Loucy (cell line): Measurements from ENCODE around the gene RCN2.

Source experiments
- H2AFZ ChIP-seq: fragments of 200-600 bp; sonication (generic); 2 replicates; pipeline ENCODE4 v1.6.0; 2016; ENCODE audit warnings: antibody characterized with exemption, mild to moderate bottlenecking, low read length, moderate library complexity
- H3F3A ChIP-seq: fragments of 200-600 bp; 2 replicates; pipeline ENCODE4 v1.6.0; 2016; ENCODE audit warnings: antibody characterized with exemption, low read depth, mild to moderate bottlenecking
- H3K27me3 ChIP-seq: fragments of 200-600 bp; sonication (generic); 2 replicates; pipeline ENCODE4 v1.6.1; 2014; ENCODE audit warnings: low read length, mild to moderate bottlenecking; ENCODE audit not compliant: insufficient read depth, poor library complexity, severe bottlenecking
- H3K36me3 ChIP-seq: fragments of 200-600 bp; sonication (generic); 2 replicates; pipeline ENCODE4 v1.6.1; 2016; ENCODE audit warnings: low read length; ENCODE audit not compliant: insufficient read depth
- H3K4me1 ChIP-seq: fragments of 200-600 bp; sonication (generic); 2 replicates; pipeline ENCODE4 v1.5.1; 2014; ENCODE audit warnings: low read length, mild to moderate bottlenecking; ENCODE audit not compliant: insufficient read depth, poor library complexity, severe bottlenecking
- H3K4me2 ChIP-seq: fragments of 200-600 bp; sonication (generic); 2 replicates; pipeline ENCODE4 v1.6.0; 2014; ENCODE audit warnings: antibody characterized with exemption, low read length, low read depth, mild to moderate bottlenecking; ENCODE audit not compliant: poor library complexity, severe bottlenecking
- H3K4me3 ChIP-seq: fragments of 200-600 bp; sonication (generic); 2 replicates; pipeline ENCODE4 v1.5.1; 2014; ENCODE audit warnings: low read length, mild to moderate bottlenecking, mixed read lengths; ENCODE audit not compliant: poor library complexity, severe bottlenecking
- H3K79me2 ChIP-seq: fragments of 200-600 bp; sonication (generic); 2 replicates; pipeline ENCODE4 v1.6.1; 2014; ENCODE audit warnings: low read length; ENCODE audit not compliant: insufficient read depth
- H3K9ac ChIP-seq: fragments of 200-600 bp; sonication (generic); 2 replicates; pipeline ENCODE4 v1.6.0; 2014; ENCODE audit warnings: mild to moderate bottlenecking, low read depth, low read length, moderate library complexity; ENCODE audit not compliant: poor library complexity, severe bottlenecking
- H3K9me2 ChIP-seq: fragments of 200-600 bp; sonication (generic); replicated peaks from 2 replicates; pipeline ENCODE4 v1.6.1; 2016; ENCODE audit warnings: low read depth, low read length, mixed read lengths
- H3K9me3 ChIP-seq: fragments of 200-600 bp; sonication (generic); 2 replicates; pipeline ENCODE4 v1.6.1; 2014; ENCODE audit warnings: mild to moderate bottlenecking, antibody characterized with exemption, low read length, low read depth; ENCODE audit not compliant: insufficient read depth
- H4K20me1 ChIP-seq: fragments of 200-600 bp; sonication (generic); 2 replicates; pipeline ENCODE4 v1.6.0; 2014; ENCODE audit warnings: antibody characterized with exemption, low read length, mild to moderate bottlenecking; ENCODE audit not compliant: insufficient read depth, poor library complexity, severe bottlenecking
- CTCF ChIP-seq: fragments of 200-600 bp; sonication (generic); conservative IDR thresholded peaks from 2 replicates; pipeline ENCODE4 v1.5.1; 2014; ENCODE audit warnings: mild to moderate bottlenecking, antibody characterized with exemption, low read length
- EZH2phosphoT487 ChIP-seq: fragments of 200-600 bp; IDR thresholded peaks from 2 replicates; pipeline ENCODE4 v1.6.1; 2018; ENCODE audit warnings: antibody characterized with exemption, mild to moderate bottlenecking, moderate library complexity, borderline replicate concordance

The RCN2 gene

GRCh38 chr15:76939715-76940114 is 8.2 kb downstream of the RCN2 start:
- H4K20me1 ChIP-seq = no peaks in the 10 kb centered on the region
- peaks cover under 1% of the 10 kb centered on the region; the same call in 1 of the 2 replicates for H3K79me2 ChIP-seq
- H3K4me3 ChIP-seq = no peak overlapping the region
- H3K36me3 ChIP-seq = peaks cover 7% of the 10 kb centered on the region; the same call in 1 of the 2 replicates
- no peak for TF ChIP-seq CTCF
- no peaks in the 10 kb centered on the region for H3K9me3 ChIP-seq
- H3K9me2 ChIP-seq = no peaks in the 10 kb centered on the region
- peaks cover 16% of the 10 kb centered on the region for H3K4me1 ChIP-seq
- no peaks in the 10 kb centered on the region for H3K27me3 ChIP-seq
- H3K9ac ChIP-seq = no peak overlapping the region
- no peak overlapping the region for H3K4me2 ChIP-seq
- no peak overlapping the region for H2AFZ ChIP-seq
- no peaks in the 10 kb centered on the region for H3F3A ChIP-seq

DNA sequence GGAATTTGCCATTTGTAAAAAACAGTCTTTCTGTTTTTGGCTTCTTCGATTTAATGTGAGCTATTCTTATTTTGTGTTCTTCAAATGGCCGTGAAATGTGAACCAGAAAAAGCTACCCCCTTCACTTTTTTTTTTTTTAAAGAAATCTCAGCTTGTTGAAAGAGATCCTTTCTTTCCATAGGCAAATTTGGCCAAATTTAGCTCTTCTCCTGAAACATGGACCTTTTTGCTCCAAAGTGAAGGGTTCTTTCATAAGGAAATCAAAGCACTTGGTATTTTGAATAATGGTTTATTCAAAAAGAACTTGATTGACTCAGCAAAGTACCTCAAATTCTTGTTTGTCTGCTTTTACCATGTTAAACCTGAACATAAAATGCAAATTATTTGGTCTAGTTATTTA is 10.1 kb downstream of the RCN2 start:
- Histone ChIP-seq H3K27me3 (no peaks in the 10 kb centered on the region), H3K79me2 (no peaks in the 10 kb centered on the region; the same call in 1 of the 2 replicates), H3K9me2 (no peaks in the 10 kb centered on the region), H3K4me3 (no peak overlapping the region), H3K4me1 (peaks cover 3% of the 10 kb centered on the region), H3F3A (no peaks in the 10 kb centered on the region), H3K9ac (no peak overlapping the region), H4K20me1 (no peaks in the 10 kb centered on the region), H3K4me2 (no peak overlapping the region), H3K36me3 (peaks cover 8% of the 10 kb centered on the region; the same call in 1 of the 2 replicates), H3K9me3 (no peaks in the 10 kb centered on the region), H2AFZ (no peak overlapping the region)
- TF ChIP-seq CTCF (no peak), EZH2phosphoT487 (no peak)

GRCh38 chr15:76942331-76942730 is 10.8 kb downstream of the RCN2 start:
- Histone ChIP-seq H3K9me2 (no peaks in the 10 kb centered on the region), H3K27me3 (no peaks in the 10 kb centered on the region), H3K4me2 (no peak overlapping the region), H4K20me1 (no peaks in the 10 kb centered on the region), H3K4me1 (peaks cover 5% of the 10 kb centered on the region), H3K36me3 (peaks cover 9% of the 10 kb centered on the region; the same call in 1 of the 2 replicates), H2AFZ (no peak overlapping the region), H3K9me3 (no peaks in the 10 kb centered on the region), H3K4me3 (no peak overlapping the region), H3K79me2 (no peaks in the 10 kb centered on the region), H3K9ac (no peak overlapping the region), H3F3A (no peaks in the 10 kb centered on the region)
- TF ChIP-seq CTCF = no peak
- TF ChIP-seq EZH2phosphoT487 = no peak
